Astrocyte of the spinal cord (primary cell): ENCODE data around the gene ABHD15.
A peak's percentile ranks its signal among the peaks of the same experiment; 100 is the strongest.

Experiments
- DNase-seq: peaks from one replicate; pipeline ENCODE4 v3.0.0; 2011; ENCODE audit warnings: low read depth, low spot score
- H3K4me3 ChIP-seq: 2 replicates; pipeline ENCODE4 v1.5.1; 2011; ENCODE audit warnings: low read depth, mild to moderate bottlenecking, low read length, moderate library complexity
- in situ Hi-C: cut with HindIII; loops from 2 replicates; pipeline ENCODE4 v1.10.0; 2017; ENCODE audit warnings: low sequenced_read_pairs
- TF ChIP-seq, protein P1 (sequence below): IDR thresholded peaks from 2 replicates; pipeline ENCODE4 v1.5.1; 2012; ENCODE audit warnings: low read depth, mild to moderate bottlenecking, low read length, inconsistent platforms

Gene ABHD15

DNA sequence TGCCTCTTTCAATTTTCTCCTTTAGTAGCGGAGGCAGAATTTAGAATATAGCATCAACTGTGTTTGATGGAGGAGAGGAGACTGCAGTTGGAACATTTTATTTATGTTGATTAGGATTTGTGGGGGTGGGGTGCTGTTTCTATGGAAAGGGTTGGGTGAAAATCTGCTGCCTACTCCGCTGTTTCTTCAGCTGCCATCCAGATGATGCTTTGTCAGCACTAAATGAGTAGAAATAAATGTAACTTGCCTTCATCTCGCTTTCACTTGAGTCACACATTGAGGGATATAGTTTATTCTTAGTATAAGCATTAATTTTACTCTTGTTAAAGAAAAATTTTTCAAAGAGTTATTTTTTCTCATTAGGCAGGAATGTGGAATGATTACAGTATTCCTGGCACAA, 42.1 kb downstream of the ABHD15 start:
- DNase-seq: no peak
- no peak overlapping the region for H3K4me3 ChIP-seq
- TF ChIP-seq, protein P1, sequence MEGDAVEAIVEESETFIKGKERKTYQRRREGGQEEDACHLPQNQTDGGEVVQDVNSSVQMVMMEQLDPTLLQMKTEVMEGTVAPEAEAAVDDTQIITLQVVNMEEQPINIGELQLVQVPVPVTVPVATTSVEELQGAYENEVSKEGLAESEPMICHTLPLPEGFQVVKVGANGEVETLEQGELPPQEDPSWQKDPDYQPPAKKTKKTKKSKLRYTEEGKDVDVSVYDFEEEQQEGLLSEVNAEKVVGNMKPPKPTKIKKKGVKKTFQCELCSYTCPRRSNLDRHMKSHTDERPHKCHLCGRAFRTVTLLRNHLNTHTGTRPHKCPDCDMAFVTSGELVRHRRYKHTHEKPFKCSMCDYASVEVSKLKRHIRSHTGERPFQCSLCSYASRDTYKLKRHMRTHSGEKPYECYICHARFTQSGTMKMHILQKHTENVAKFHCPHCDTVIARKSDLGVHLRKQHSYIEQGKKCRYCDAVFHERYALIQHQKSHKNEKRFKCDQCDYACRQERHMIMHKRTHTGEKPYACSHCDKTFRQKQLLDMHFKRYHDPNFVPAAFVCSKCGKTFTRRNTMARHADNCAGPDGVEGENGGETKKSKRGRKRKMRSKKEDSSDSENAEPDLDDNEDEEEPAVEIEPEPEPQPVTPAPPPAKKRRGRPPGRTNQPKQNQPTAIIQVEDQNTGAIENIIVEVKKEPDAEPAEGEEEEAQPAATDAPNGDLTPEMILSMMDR: no peak
- in situ Hi-C loops: no loop called here

DNA sequence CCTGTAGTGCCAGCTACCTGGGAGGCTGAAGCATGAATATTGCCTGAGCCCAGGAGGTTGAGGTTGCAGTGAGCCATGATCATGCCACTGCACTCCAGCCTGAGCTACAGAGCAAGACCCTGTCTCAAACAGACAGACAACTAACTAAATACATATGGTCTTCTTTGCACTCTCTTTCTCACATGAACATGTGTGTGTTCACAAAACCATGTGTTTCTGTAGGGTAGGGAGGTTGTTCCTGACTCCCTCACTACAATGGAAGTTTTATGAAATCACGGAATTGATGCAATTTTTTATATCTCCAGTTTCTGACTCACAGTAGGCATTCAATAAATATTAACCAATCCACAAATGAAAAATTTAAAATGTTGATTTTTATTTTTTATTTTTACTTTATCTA, 48.5 kb downstream of the ABHD15 start:
- TF ChIP-seq, protein P1: no peak
- H3K4me3 ChIP-seq: no peak overlapping the region
- in situ Hi-C loops: no loop called here
- no peak for DNase-seq

DNA sequence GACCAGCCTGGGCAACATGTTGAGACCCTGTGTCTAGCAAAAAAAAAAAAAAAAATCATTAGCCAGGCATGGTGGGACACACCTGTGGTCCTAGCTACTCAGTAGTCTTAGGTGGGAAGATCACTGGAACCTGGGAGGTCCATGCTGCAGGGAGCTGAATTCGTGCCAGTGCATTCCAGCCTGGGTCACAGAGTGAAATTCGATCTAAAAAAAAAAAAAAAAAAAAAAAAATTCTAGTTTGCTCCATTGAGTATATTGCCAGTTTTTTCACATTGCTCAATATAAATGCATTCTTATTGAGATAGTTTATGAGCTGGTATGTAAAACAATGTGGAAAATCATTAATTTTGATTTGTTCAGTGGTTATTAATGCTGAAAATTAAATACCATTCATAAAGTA, 52.0 kb downstream of the ABHD15 start:
- in situ Hi-C loops: no loop called here
- H3K4me3 ChIP-seq: no peak overlapping the region
- peak; percentile 21 for DNase-seq
- TF ChIP-seq, protein P1: no peak

DNA sequence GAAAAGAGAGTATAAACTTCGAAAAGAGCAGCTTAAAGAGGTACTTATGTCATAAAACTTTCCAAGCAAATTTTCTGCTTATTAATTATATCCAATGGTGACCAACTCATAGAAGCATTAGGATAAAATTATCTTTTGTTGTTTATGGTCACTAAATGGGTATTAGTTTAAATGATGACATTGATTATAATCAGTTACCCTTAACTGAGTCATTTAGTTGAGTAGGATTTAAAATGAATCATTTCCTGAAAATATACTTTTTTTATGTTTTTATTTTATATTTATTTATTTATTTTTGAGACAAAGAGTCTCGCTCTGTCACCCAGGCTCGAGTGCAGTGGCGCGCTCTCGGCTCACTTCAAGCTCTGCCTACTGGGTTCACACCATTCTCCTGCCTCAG, 55.9 kb downstream of the ABHD15 start:
- TF ChIP-seq, protein P1: no peak
- DNase-seq: no peak
- in situ Hi-C loops: no loop called here

More for the DNA sequence above, 55.9 kb downstream of the ABHD15 start:
- no peak overlapping the region for H3K4me3 ChIP-seq
